PFSK-1 (cell line): Measurements from ENCODE around the gene MGAM2.

Source experiments
- FOXP2 ChIP-seq: optimal IDR thresholded peaks from 2 replicates; pipeline ENCODE3; 2011; ENCODE audit warnings: borderline replicate concordance, control low read depth, inconsistent platforms; ENCODE audit not compliant: insufficient read depth; ENCODE audit errors: extremely low read length, extremely low read depth
- POLR2AphosphoS5 ChIP-seq: IDR thresholded peaks from 2 replicates; pipeline ENCODE4 v1.6.1; 2012; ENCODE audit warnings: low read depth, mild to moderate bottlenecking, control low read depth, low read length, moderate library complexity
- REST ChIP-seq, 2 experiments: IDR thresholded peaks; 2 replicates each; pipeline versions ENCODE4 v1.6.1 to v1.8.0; 2011 to 2012; ENCODE audit warnings: low read depth in 2 of 2, low read length in 2 of 2, control low read depth in 1 of 2, inconsistent platforms in 1 of 2, mild to moderate bottlenecking in 1 of 2, moderate library complexity in 1 of 2; ENCODE audit not compliant: insufficient read depth in 1 of 2
- SIN3A ChIP-seq: IDR thresholded peaks from 2 replicates; pipeline ENCODE4 v1.6.1; 2012; ENCODE audit warnings: mild to moderate bottlenecking, low read length, moderate library complexity, borderline replicate concordance; ENCODE audit not compliant: insufficient read depth
- TAF1 ChIP-seq: IDR thresholded peaks from 2 replicates; pipeline ENCODE4 v1.6.1; 2012; ENCODE audit warnings: low read length, control low read depth, borderline replicate concordance; ENCODE audit not compliant: insufficient read depth

Gene MGAM2

GRCh38 chr7:142181966-142182365 lies 70.4 kb downstream of the MGAM2 start:
- TF ChIP-seq TAF1 = no peak
- TF ChIP-seq POLR2AphosphoS5 = no peak
- no peak for TF ChIP-seq FOXP2
- TF ChIP-seq REST (IDR thresholded peaks at IDR 0.05; ENCODE audit: insufficient read depth in 1 of 2, low read depth in 2 of 2, low read length in 2 of 2) = no peak
- no peak for TF ChIP-seq SIN3A

- TF ChIP-seq POLR2AphosphoS5 (no peak), REST (IDR thresholded peaks at IDR 0.05; ENCODE audit: insufficient read depth in 1 of 2, low read depth in 2 of 2, low read length in 2 of 2) (no peak), TAF1 (no peak), FOXP2 (no peak), SIN3A (no peak)
Observed at GRCh38 chr7:142185069-142185468, 73.6 kb downstream of the MGAM2 start.

DNA sequence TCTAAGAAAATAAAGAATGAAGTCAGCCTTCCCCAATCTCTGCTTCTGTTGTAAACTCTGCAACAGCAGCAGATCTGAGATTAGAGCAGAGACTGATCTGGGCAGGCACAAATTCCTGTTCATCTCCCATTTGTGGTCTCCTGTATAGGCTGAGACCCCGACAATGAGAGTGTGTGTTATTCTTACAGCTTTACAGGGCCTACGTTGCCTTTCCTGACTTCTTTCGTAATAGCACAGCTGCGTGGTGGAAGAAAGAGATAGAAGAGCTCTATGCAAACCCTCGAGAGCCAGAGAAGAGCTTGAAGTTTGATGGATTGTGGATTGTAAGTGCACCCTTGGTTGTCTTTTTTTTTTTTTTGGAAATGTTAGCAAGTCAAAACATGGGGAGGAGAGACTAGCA lies 74.3 kb downstream of the MGAM2 start:
- TF ChIP-seq POLR2AphosphoS5 (no peak), SIN3A (no peak), FOXP2 (no peak), TAF1 (no peak), REST (IDR thresholded peaks at IDR 0.05; ENCODE audit: insufficient read depth in 1 of 2, low read depth in 2 of 2, low read length in 2 of 2) (no peak)

DNA sequence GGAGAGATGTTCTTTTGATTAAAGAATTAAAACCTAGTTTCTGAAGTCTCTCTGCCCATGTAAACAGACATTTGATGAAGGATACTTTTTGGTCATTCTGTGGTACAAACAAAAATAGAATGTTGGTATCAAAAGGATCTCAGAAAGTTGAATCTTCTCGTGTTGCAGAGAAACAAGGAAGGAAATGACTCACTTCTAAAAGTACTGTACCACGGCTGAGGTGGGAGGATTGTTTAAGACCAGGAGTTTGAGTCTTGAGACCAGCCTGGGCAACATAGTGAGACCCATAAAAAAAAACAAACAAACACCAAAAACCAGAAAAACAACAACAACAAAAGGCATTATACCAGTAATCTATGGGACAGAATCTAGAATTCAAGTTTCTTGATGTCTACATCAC lies 76.6 kb downstream of the MGAM2 start:
- TF ChIP-seq TAF1 (no peak), REST (IDR thresholded peaks at IDR 0.05; ENCODE audit: insufficient read depth in 1 of 2, low read depth in 2 of 2, low read length in 2 of 2) (no peak), SIN3A (no peak), FOXP2 (no peak), POLR2AphosphoS5 (no peak)

DNA sequence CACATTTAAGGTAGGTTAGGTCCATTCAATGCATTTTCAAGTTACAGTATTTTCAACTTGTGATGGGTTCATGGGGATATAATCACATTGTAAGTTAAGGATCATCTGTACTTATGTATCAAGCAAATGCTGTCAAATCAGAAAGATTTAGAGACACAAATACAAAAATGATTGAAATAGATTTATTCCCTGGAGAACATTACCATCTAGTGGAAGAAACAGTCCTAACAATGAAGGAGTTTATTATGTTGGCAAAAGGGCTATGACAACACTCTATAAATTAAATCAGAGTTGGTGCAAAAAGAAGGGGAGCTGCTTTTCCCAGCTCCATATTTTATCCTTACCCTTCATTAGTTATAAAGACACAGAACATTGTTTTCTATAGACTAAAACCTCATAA lies 77.3 kb downstream of the MGAM2 start:
- TF ChIP-seq POLR2AphosphoS5 (no peak), TAF1 (no peak), FOXP2 (no peak), REST (IDR thresholded peaks at IDR 0.05; ENCODE audit: insufficient read depth in 1 of 2, low read depth in 2 of 2, low read length in 2 of 2) (no peak), SIN3A (no peak)
